Nephron (organoid): ENCODE results near the gene NFYB.
A peak's percentile ranks its signal among the peaks of the same experiment; 100 is the strongest.

Experiments
- H3K27ac Mint-ChIP-seq, 3 experiments: 2 replicates each; pipeline ENCODE4 v1.8.0; 2020; ENCODE audit warnings: mixed read lengths in 3 of 3, mild to moderate bottlenecking in 2 of 3, moderate library complexity in 1 of 3
- H3K27me3 Mint-ChIP-seq: 2 replicates; pipeline ENCODE4 v1.8.0; 2021; ENCODE audit warnings: low read depth, mild to moderate bottlenecking, moderate library complexity, mixed read lengths
- H3K36me3 Mint-ChIP-seq: 2 replicates; pipeline ENCODE4 v1.8.0; 2020; ENCODE audit warnings: low read depth, mixed read lengths
- H3K4me1 Mint-ChIP-seq: 2 replicates; pipeline ENCODE4 v1.8.0; 2020; ENCODE audit warnings: mixed read lengths
- H3K4me3 Mint-ChIP-seq, 3 experiments: 2 replicates each; pipeline ENCODE4 v1.8.0; 2020; ENCODE audit warnings: mild to moderate bottlenecking in 3 of 3, mixed read lengths in 3 of 3, moderate library complexity in 2 of 3
- H3K9me3 Mint-ChIP-seq: 2 replicates; pipeline ENCODE4 v1.8.0; 2020; ENCODE audit warnings: mixed read lengths
- CTCF ChIP-seq, 3 experiments: fragments of 200-600 bp; sonication (generic); IDR thresholded peaks; one replicate each; pipeline ENCODE4 v1.5.0; 2021; ENCODE audit warnings: antibody characterized with exemption in 3 of 3; ENCODE audit not compliant: unreplicated experiment in 3 of 3

Gene NFYB

GRCh38 chr12:104133321-104133720, 4.7 kb downstream of the NFYB start:
- Mint-ChIP-seq H3K4me3 (no peak overlapping the region), H3K27ac (no peak overlapping the region), H3K9me3 (no peaks in the 10 kb centered on the region), H3K4me1 (peaks cover 40% of the 10 kb centered on the region), H3K36me3 (peaks cover 30% of the 10 kb centered on the region), H3K27me3 (no peaks in the 10 kb centered on the region)
- TF ChIP-seq CTCF (IDR thresholded peaks at IDR 0.05; ENCODE audit: unreplicated experiment in 3 of 3): no peak

GRCh38 chr12:104132351-104132956, 5.6 kb downstream of the NFYB start:
- no peaks in the 10 kb centered on the region for H3K9me3 Mint-ChIP-seq
- peaks cover 37% of the 10 kb centered on the region for H3K36me3 Mint-ChIP-seq
- no peak for TF ChIP-seq CTCF (IDR thresholded peaks at IDR 0.05; ENCODE audit: unreplicated experiment in 3 of 3)
- H3K27ac Mint-ChIP-seq: peak overlapping the region in 1 of 3 experiments; percentile 19
- peaks cover 40% of the 10 kb centered on the region for H3K4me1 Mint-ChIP-seq
- H3K27me3 Mint-ChIP-seq: no peaks in the 10 kb centered on the region
- peak overlapping the region in 1 of 3 experiments; percentile 2 for H3K4me3 Mint-ChIP-seq

- Mint-ChIP-seq H3K4me1 (peaks cover 35% of the 10 kb centered on the region), H3K4me3 (no peak overlapping the region), H3K27me3 (no peaks in the 10 kb centered on the region), H3K27ac (no peak overlapping the region), H3K9me3 (no peaks in the 10 kb centered on the region), H3K36me3 (peaks cover 41% of the 10 kb centered on the region)
- TF ChIP-seq CTCF (IDR thresholded peaks at IDR 0.05; ENCODE audit: unreplicated experiment in 3 of 3): no peak
Observed at GRCh38 chr12:104131609-104132008, 6.4 kb downstream of the NFYB start.

- H3K4me1 Mint-ChIP-seq: peaks cover 26% of the 10 kb centered on the region
- H3K9me3 Mint-ChIP-seq: no peaks in the 10 kb centered on the region
- TF ChIP-seq CTCF (IDR thresholded peaks at IDR 0.05; ENCODE audit: unreplicated experiment in 3 of 3): no peak
- no peak overlapping the region for H3K27ac Mint-ChIP-seq
- no peak overlapping the region for H3K4me3 Mint-ChIP-seq
- no peaks in the 10 kb centered on the region for H3K27me3 Mint-ChIP-seq
- H3K36me3 Mint-ChIP-seq: peaks cover 50% of the 10 kb centered on the region
Observed at GRCh38 chr12:104130760-104131159, 7.2 kb downstream of the NFYB start.

GRCh38 chr12:104126548-104126947, 11.5 kb downstream of the NFYB start:
- no peaks in the 10 kb centered on the region for H3K9me3 Mint-ChIP-seq

More at GRCh38 chr12:104126548-104126947, 11.5 kb downstream of the NFYB start:
- Mint-ChIP-seq H3K4me3 (no peak overlapping the region), H3K4me1 (peaks cover 12% of the 10 kb centered on the region), H3K27me3 (no peaks in the 10 kb centered on the region), H3K27ac (peak overlapping the region; percentile 34 to 89 (median 74)), H3K36me3 (peaks cover 64% of the 10 kb centered on the region)
- no peak for TF ChIP-seq CTCF (IDR thresholded peaks at IDR 0.05; ENCODE audit: unreplicated experiment in 3 of 3)
